ENCODE data around the gene CRYZL1.
A peak's percentile ranks its signal among the peaks of the same experiment; 100 is the strongest.

The CRYZL1 gene

DNA sequence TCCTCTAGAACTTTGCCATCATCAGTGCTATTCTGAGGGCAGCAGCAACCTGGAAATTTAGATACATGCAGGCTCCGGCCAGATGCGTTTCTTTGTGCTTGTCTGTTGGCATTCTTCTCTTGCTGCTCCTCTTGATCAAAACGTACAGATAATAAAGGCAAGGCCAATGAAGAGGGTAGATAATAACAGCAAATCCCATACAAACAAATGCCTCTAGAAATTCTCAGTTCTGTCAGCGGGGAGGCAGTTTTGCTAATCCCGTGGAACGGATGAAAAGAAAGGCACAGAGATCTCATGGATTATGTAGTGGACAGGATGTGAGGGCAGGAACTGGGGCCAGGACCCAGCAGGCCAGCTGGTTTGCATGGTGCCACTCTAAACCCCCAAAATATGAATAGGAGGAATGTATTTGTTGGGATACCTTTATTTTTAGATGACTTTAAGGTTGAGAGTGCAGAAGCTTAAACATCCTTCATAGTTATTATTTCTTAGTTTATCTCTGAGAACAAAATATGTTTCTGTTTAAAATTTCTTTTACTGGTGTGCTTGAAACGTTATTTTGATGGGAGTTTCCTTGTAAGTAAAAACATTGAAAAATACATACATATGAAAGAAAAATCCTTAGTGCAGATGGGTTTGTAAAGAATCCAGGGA is 2.2 kb upstream of the CRYZL1 start:
- TF ChIP-seq CREB1 (IDR thresholded peaks at IDR 0.05; ENCODE audit: low read depth): no peak
- TF ChIP-seq, protein P1, sequence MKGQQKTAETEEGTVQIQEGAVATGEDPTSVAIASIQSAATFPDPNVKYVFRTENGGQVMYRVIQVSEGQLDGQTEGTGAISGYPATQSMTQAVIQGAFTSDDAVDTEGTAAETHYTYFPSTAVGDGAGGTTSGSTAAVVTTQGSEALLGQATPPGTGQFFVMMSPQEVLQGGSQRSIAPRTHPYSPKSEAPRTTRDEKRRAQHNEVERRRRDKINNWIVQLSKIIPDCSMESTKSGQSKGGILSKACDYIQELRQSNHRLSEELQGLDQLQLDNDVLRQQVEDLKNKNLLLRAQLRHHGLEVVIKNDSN (IDR thresholded peaks at IDR 0.05): no peak
- no peak for TF ChIP-seq RAD21 (IDR thresholded peaks at IDR 0.05; ENCODE audit: low read depth)
- no peak for TF ChIP-seq YY1 (IDR thresholded peaks at IDR 0.05; ENCODE audit: low read depth)
- TF ChIP-seq TAF1 (IDR thresholded peaks at IDR 0.05; ENCODE audit: low read depth): no peak
- TF ChIP-seq, protein P2, sequence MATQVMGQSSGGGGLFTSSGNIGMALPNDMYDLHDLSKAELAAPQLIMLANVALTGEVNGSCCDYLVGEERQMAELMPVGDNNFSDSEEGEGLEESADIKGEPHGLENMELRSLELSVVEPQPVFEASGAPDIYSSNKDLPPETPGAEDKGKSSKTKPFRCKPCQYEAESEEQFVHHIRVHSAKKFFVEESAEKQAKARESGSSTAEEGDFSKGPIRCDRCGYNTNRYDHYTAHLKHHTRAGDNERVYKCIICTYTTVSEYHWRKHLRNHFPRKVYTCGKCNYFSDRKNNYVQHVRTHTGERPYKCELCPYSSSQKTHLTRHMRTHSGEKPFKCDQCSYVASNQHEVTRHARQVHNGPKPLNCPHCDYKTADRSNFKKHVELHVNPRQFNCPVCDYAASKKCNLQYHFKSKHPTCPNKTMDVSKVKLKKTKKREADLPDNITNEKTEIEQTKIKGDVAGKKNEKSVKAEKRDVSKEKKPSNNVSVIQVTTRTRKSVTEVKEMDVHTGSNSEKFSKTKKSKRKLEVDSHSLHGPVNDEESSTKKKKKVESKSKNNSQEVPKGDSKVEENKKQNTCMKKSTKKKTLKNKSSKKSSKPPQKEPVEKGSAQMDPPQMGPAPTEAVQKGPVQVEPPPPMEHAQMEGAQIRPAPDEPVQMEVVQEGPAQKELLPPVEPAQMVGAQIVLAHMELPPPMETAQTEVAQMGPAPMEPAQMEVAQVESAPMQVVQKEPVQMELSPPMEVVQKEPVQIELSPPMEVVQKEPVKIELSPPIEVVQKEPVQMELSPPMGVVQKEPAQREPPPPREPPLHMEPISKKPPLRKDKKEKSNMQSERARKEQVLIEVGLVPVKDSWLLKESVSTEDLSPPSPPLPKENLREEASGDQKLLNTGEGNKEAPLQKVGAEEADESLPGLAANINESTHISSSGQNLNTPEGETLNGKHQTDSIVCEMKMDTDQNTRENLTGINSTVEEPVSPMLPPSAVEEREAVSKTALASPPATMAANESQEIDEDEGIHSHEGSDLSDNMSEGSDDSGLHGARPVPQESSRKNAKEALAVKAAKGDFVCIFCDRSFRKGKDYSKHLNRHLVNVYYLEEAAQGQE (IDR thresholded peaks at IDR 0.05; ENCODE audit: low read depth): no peak
- no peak for TF ChIP-seq EGR1 (IDR thresholded peaks at IDR 0.05)
- no peak for TF ChIP-seq MAX (IDR thresholded peaks at IDR 0.05)
- TF ChIP-seq FOXM1 (IDR thresholded peaks at IDR 0.05; ENCODE audit: borderline replicate concordance, low read depth): no peak
- no peak for TF ChIP-seq EP300 (IDR thresholded peaks at IDR 0.05; ENCODE audit: borderline replicate concordance)
- TF ChIP-seq CEBPB (IDR thresholded peaks at IDR 0.05): no peak
- TF ChIP-seq TEAD4 (IDR thresholded peaks at IDR 0.05): no peak
- no peak for TF ChIP-seq NFIC (IDR thresholded peaks at IDR 0.05)
- no peak for TF ChIP-seq TCF12 (IDR thresholded peaks at IDR 0.05; ENCODE audit: low read depth)
- TF ChIP-seq ZBTB7A (IDR thresholded peaks at IDR 0.05; ENCODE audit: low read depth): no peak

- TF ChIP-seq TEAD4 (IDR thresholded peaks at IDR 0.05) (no peak), CEBPB (IDR thresholded peaks at IDR 0.05) (no peak), YY1 (IDR thresholded peaks at IDR 0.05; ENCODE audit: low read depth) (no peak), NFIC (IDR thresholded peaks at IDR 0.05) (no peak), EGR1 (IDR thresholded peaks at IDR 0.05) (no peak)
These were observed 1.5 kb upstream of the CRYZL1 start for GRCh38 chr21:33642896-33643657.

DNA sequence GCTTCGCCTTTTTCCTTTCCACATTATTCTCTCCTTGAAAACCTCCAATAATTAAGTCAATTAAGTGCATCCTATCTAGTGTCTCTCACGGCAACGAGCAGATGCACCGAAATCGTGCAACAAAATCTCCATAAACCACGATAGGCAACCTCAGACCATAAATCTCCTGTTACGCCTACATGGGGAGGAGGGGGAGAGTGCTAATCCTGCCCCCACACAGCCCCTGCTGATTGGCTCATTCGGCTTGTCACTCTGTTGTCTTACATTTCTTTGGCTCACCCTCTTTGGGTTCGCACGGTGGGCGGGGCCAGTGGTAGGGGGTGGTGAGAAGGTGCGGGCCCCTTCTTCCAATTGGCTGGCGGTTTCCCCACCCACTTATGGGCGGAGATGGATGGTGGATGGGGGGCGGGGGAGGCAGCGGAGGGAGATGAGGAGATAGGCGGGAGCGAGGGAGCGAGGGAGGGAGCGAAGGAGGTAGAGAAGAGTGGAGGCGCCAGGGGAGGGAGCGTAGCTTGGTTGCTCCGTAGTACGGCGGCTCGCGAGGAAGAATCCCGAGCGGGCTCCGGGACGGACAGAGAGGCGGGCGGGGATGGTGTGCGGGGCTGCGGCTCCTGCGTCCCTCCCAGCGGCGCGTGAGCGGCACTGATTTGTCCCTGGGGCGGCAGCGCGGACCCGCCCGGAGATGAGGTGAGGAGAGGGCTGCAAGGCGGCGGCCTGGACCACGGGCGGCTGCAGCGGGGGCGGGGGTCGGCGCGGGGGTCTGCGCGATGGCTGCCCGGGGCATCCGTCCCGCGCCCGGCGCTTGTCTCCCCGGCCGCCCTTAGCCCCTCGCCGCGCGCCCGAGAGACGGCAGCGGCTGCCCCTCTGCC is 720 bp upstream of the CRYZL1 start, which contains the start of gene ITSN1:
Gene ITSN1, plus strand, starts transcription at position 475 of the 869 bp plus-strand sequence. CDS start 76,328 bp downstream, outside the sequence.
- TF ChIP-seq FOXM1 (IDR thresholded peaks at IDR 0.05; ENCODE audit: borderline replicate concordance, low read depth): no peak
- TF ChIP-seq ZBTB7A (IDR thresholded peaks at IDR 0.05; ENCODE audit: low read depth): no peak
- TF ChIP-seq CEBPB (IDR thresholded peaks at IDR 0.05): no peak
- TF ChIP-seq, protein P2 (IDR thresholded peaks at IDR 0.05; ENCODE audit: low read depth): no peak
- TF ChIP-seq NFIC (IDR thresholded peaks at IDR 0.05): no peak
- TF ChIP-seq EGR1 (IDR thresholded peaks at IDR 0.05): 0 out of 2 replicates have a peak, but pooled peaks have one; percentile 33
- TF ChIP-seq TAF1 (IDR thresholded peaks at IDR 0.05; ENCODE audit: low read depth): peak; percentile 75; the same call in 1 of the 2 replicates
- TF ChIP-seq RAD21 (IDR thresholded peaks at IDR 0.05; ENCODE audit: low read depth): no peak
- TF ChIP-seq, protein P1 (IDR thresholded peaks at IDR 0.05): no peak
- no peak for TF ChIP-seq TCF12 (IDR thresholded peaks at IDR 0.05; ENCODE audit: low read depth)
- no peak for TF ChIP-seq TEAD4 (IDR thresholded peaks at IDR 0.05)
- TF ChIP-seq YY1 (IDR thresholded peaks at IDR 0.05; ENCODE audit: low read depth): 0 out of 2 replicates have a peak, but pooled peaks have one; percentile 42
- TF ChIP-seq EP300 (IDR thresholded peaks at IDR 0.05; ENCODE audit: borderline replicate concordance): no peak
- TF ChIP-seq CREB1 (IDR thresholded peaks at IDR 0.05; ENCODE audit: low read depth): peak; percentile 10; the same call in 1 of the 2 replicates
- TF ChIP-seq MAX (IDR thresholded peaks at IDR 0.05): peak; percentile 47; the same call in 1 of the 2 replicates

DNA sequence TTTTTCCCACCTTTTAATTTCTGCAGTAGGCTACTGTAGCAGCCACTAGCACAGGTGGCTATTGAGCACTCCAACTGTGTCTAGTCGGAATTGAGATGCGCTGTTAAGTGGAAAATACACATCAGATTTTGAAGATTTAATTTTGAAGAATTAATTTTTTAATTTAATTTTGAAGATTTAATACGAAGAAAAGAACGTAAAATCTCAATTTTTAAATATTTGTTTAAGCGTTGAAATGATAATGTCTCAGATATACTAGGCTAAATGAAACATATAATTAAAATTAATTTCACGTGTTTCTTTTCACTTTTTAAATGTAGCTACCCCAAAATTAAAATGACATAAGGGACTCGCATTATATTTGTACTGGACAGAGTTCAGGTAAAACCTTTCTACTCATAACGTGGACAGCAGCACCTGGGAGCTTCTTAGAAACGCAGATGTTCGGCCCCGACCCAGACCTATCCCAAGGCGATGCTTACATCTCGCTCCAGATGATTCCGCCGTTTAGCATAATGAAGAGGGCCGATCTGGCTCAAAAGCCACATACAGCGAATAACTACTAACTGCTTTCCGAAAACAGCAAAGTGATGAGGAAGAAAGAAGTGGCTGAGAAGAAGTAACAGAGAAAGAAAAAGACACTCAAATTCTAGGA is 717 bp downstream of the CRYZL1 start:
- TF ChIP-seq, protein P2 (IDR thresholded peaks at IDR 0.05; ENCODE audit: low read depth): no peak
- no peak for TF ChIP-seq EP300 (IDR thresholded peaks at IDR 0.05; ENCODE audit: borderline replicate concordance)
- no peak for TF ChIP-seq YY1 (IDR thresholded peaks at IDR 0.05; ENCODE audit: low read depth)
- TF ChIP-seq, protein P1 (IDR thresholded peaks at IDR 0.05): no peak
- TF ChIP-seq CEBPB (IDR thresholded peaks at IDR 0.05): no peak
- TF ChIP-seq TEAD4 (IDR thresholded peaks at IDR 0.05): no peak
- TF ChIP-seq RAD21 (IDR thresholded peaks at IDR 0.05; ENCODE audit: low read depth): no peak
- TF ChIP-seq ZBTB7A (IDR thresholded peaks at IDR 0.05; ENCODE audit: low read depth): no peak
- no peak for TF ChIP-seq TAF1 (IDR thresholded peaks at IDR 0.05; ENCODE audit: low read depth)

All from Ishikawa (cell line).